ENCODE data around the gene TET3. TPM values are rescaled to one million over a fixed set of nuclear protein-coding genes. Genes with fewer than 3 reads are reported as not detected.

TET3 gene
- polyA plus RNA-seq, 1 experiment: 2.1 TPM

DNA sequence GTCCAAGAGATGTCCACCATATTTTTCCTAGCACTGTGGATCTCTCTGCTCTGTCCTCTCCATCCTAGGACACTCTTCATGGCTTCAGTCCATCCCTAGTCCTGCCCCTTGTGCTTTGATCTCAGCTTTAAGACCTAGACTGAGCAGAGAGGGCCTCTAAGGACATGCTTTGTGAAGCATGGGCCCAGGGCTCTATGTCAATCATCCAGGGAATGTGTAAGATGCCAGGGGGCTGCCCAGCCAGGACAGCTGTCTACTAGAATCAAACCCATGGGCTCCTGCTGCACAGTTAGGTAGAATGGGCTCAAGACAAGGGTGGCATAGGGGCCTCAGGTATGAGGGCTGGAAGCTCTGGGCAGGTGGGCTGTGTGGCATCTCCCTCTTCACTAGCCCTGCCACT lies 24.9 kb downstream of the TET3 start:
- CTCF ChIA-PET: interaction anchor here (0.7 to 2.2 kb wide), 3 partner anchors 10 to 770 kb away, joined by 3 to 6 read pairs (median 4); no protein-coding TSS in a partner anchor
- Histone ChIP-seq H3K36me3 (ENCODE audit: control insufficient read depth, insufficient read depth, low read length) (no peaks in the 10 kb centered on the region; the same call in 1 of the 2 replicates), H3K4me3 (ENCODE audit: low read depth, low read length) (no peak overlapping the region), H3K27me3 (ENCODE audit: control insufficient read depth, insufficient read depth, low read length) (no peaks in the 10 kb centered on the region)
- no peak for DNase-seq (ENCODE audit: low read depth)
- POLR2A ChIA-PET: no interaction called here
- TF ChIP-seq, protein P1, sequence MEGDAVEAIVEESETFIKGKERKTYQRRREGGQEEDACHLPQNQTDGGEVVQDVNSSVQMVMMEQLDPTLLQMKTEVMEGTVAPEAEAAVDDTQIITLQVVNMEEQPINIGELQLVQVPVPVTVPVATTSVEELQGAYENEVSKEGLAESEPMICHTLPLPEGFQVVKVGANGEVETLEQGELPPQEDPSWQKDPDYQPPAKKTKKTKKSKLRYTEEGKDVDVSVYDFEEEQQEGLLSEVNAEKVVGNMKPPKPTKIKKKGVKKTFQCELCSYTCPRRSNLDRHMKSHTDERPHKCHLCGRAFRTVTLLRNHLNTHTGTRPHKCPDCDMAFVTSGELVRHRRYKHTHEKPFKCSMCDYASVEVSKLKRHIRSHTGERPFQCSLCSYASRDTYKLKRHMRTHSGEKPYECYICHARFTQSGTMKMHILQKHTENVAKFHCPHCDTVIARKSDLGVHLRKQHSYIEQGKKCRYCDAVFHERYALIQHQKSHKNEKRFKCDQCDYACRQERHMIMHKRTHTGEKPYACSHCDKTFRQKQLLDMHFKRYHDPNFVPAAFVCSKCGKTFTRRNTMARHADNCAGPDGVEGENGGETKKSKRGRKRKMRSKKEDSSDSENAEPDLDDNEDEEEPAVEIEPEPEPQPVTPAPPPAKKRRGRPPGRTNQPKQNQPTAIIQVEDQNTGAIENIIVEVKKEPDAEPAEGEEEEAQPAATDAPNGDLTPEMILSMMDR (IDR thresholded peaks at IDR 0.05; ENCODE audit: insufficient read depth, low read depth, low read length): no peak

DNA sequence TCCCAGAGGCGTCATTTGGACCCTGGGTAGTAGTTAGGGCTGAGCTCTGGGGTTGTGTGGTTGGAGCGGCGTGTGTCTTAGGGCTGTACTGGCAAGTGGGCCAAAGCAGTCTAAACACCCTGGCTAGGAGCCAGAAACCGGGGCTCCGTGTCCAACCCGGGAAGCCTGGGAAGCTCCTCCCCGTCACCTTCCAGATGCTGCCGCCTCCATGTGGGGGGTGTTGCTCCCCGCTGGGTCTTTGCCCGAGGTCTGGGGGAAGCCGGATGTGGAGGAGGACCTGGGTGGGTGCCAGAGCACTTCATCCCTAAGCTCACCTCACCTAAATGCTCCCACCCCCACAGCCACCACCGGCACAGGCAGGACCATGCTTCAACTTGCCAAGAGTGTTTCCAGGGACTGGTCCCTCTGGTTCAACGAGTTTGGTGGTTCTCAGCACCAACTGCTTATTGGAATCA lies 25.4 kb downstream of the TET3 start:
- TF ChIP-seq, protein P1 (IDR thresholded peaks at IDR 0.05; ENCODE audit: insufficient read depth, low read depth, low read length): no peak
- Histone ChIP-seq H3K4me3 (ENCODE audit: low read depth, low read length) (no peak overlapping the region), H3K36me3 (ENCODE audit: control insufficient read depth, insufficient read depth, low read length) (no peaks in the 10 kb centered on the region; the same call in 1 of the 2 replicates), H3K27me3 (ENCODE audit: control insufficient read depth, insufficient read depth, low read length) (no peaks in the 10 kb centered on the region)
- DNase-seq (ENCODE audit: low read depth): no peak
- ChIA-PET CTCF (interaction anchor here (0.7 to 2.2 kb wide), 3 partner anchors 10 to 771 kb away, joined by 3 to 6 read pairs (median 4); no protein-coding TSS in a partner anchor), POLR2A (no interaction called here)

DNA sequence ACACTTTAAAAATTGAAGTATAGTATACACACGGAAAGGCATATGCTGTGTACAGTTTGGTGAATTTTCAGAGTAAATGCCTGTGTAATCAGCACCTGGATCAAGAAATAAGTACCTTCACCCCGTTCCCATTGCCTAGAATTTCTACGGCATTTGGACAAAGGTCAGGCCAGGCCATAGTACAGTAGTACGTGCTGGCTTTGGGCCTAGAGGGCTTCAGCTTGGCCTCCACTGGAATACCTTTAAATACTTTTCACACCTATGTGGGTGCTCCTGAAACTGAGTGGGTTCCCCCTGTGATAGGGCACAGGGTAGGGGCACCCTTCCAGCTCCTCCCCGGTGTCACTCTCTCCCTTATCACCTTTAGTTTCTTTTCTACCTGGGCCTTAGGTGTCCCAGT lies 26.5 kb downstream of the TET3 start:
- ChIA-PET CTCF (interaction anchor here (0.5 to 2.2 kb wide), 2 partner anchors 9 to 21 kb away, joined by 3 to 6 read pairs; no protein-coding TSS in a partner anchor), POLR2A (no interaction called here)
- Histone ChIP-seq H3K27me3 (ENCODE audit: control insufficient read depth, insufficient read depth, low read length) (no peaks in the 10 kb centered on the region), H3K36me3 (ENCODE audit: control insufficient read depth, insufficient read depth, low read length) (no peaks in the 10 kb centered on the region; the same call in 1 of the 2 replicates), H3K4me3 (ENCODE audit: low read depth, low read length) (no peak overlapping the region)
- DNase-seq (ENCODE audit: low read depth): no peak
- TF ChIP-seq, protein P1 (IDR thresholded peaks at IDR 0.05; ENCODE audit: insufficient read depth, low read depth, low read length): no peak

DNA sequence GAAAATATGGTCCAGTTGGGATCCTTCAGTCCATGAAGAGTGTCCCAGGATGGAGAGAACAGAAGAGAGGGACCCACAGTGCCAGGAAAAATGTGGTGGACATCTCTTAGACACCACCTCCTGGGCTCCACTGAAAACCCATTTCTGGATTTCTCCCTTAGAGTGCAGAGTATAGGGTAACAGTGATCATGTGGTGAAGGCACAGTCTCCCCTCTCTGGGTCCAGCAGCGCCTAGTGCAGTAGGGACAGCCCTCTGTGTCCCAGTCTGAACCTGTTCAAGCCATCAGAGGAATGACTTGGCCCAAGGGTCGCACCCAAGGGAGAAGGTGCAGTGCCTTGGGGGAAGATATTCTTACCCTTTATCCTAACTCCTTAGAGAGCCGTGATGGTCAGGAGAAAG lies 30.1 kb downstream of the TET3 start:
- TF ChIP-seq, protein P1 (IDR thresholded peaks at IDR 0.05; ENCODE audit: insufficient read depth, low read depth, low read length): no peak
- ChIA-PET CTCF (interaction anchor here (1.4 to 1.7 kb wide), 2 partner anchors 10 to 17 kb away, joined by 3 to 5 read pairs; no protein-coding TSS in a partner anchor), POLR2A (interaction anchor here (0.5 kb wide), 1 partner anchor 11 kb away, joined by 5 read pairs; no protein-coding TSS in a partner anchor)
- no peaks in the 10 kb centered on the region for H3K27me3 ChIP-seq (ENCODE audit: control insufficient read depth, insufficient read depth, low read length)
- H3K4me3 ChIP-seq (ENCODE audit: low read depth, low read length): no peak overlapping the region
- no peaks in the 10 kb centered on the region for H3K36me3 ChIP-seq (ENCODE audit: control insufficient read depth, insufficient read depth, low read length)
- no peak for DNase-seq (ENCODE audit: low read depth)

DNA sequence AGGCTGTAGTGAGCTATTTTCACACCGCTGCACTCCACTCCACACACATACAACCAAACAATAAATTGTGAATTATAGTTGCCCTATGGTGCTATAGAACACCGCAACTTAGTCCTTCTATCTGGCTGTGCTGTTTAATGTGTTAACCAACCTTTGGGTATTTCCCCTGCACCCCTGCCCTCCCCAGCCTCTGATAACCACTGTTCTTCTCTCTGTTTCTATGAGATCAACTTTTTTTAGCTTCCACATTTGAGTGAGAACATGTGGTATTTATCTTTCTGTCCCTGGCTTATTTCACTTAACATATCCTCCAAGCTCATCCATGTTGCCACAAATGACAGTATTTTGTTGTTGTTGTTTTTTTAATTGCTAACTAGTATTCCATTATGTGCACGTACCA lies 32.5 kb downstream of the TET3 start:
- POLR2A ChIA-PET: interaction anchor here (0.6 kb wide), 1 partner anchor 9 kb away, joined by 3 read pairs; no protein-coding TSS in a partner anchor
- Histone ChIP-seq H3K4me3 (ENCODE audit: low read depth, low read length) (no peak overlapping the region), H3K27me3 (ENCODE audit: control insufficient read depth, insufficient read depth, low read length) (no peaks in the 10 kb centered on the region), H3K36me3 (ENCODE audit: control insufficient read depth, insufficient read depth, low read length) (no peaks in the 10 kb centered on the region)
- TF ChIP-seq, protein P1 (IDR thresholded peaks at IDR 0.05; ENCODE audit: insufficient read depth, low read depth, low read length): no peak
- DNase-seq (ENCODE audit: low read depth): no peak
- CTCF ChIA-PET: interaction anchor here (0.6 to 1.5 kb wide), 3 partner anchors 9 to 10 kb away, joined by 3 to 6 read pairs (median 3); no protein-coding TSS in a partner anchor

Measured in BJ (cell line).